SK-N-SH (cell line): ENCODE results near the gene TTN.

Experiments used
- CTCF ChIP-seq: fragments of 200-600 bp; sonication (generic); IDR thresholded peaks from 2 replicates; pipeline ENCODE4 v1.6.1; 2017; ENCODE audit warnings: antibody characterized with exemption, mild to moderate bottlenecking, moderate library complexity
- EP300 ChIP-seq, 2 experiments: IDR thresholded peaks; 2 replicates each; pipeline versions ENCODE4 v1.4.0 to v1.6.1; 2012; ENCODE audit warnings: borderline replicate concordance in 1 of 2, low read depth in 1 of 2, low read length in 1 of 2
- MXI1 ChIP-seq: IDR thresholded peaks from 2 replicates; pipeline ENCODE4 v1.6.1; 2012; ENCODE audit warnings: mild to moderate bottlenecking, low read depth, low read length, improper control_type of control experiment
- POLR2AphosphoS5 ChIP-seq: IDR thresholded peaks from 2 replicates; pipeline ENCODE4 v1.6.1; 2012; ENCODE audit warnings: low read depth, low read length
- RFX5 ChIP-seq: IDR thresholded peaks from 2 replicates; pipeline ENCODE4 v1.6.1; 2012; ENCODE audit warnings: mild to moderate bottlenecking, improper control_type of control experiment, low read length
- SIN3A ChIP-seq: IDR thresholded peaks from 2 replicates; pipeline ENCODE4 v1.6.1; 2012; ENCODE audit warnings: low read depth, mild to moderate bottlenecking, low read length, moderate library complexity, borderline replicate concordance
- SMC3 ChIP-seq: IDR thresholded peaks from 2 replicates; pipeline ENCODE4 v1.6.1; 2012; ENCODE audit warnings: low read depth, low read length, improper control_type of control experiment
- TCF12 ChIP-seq: IDR thresholded peaks from 2 replicates; pipeline ENCODE4 v1.4.0; 2012
- USF1 ChIP-seq: IDR thresholded peaks from 2 replicates; pipeline ENCODE4 v1.4.0; 2012; ENCODE audit warnings: low read depth, borderline replicate concordance
- TF ChIP-seq, protein P1 (sequence below): fragments of 150-350 bp; IDR thresholded peaks from 2 replicates; pipeline ENCODE4 v1.6.1; 2016; ENCODE audit warnings: mild to moderate bottlenecking, low read depth, low read length
- TF ChIP-seq, protein P2 (sequence below): fragments of 150-350 bp; IDR thresholded peaks from 2 replicates; pipeline ENCODE4 v1.6.1; 2017; ENCODE audit warnings: antibody characterized with exemption, low read length, low read depth, borderline replicate concordance

DNA sequence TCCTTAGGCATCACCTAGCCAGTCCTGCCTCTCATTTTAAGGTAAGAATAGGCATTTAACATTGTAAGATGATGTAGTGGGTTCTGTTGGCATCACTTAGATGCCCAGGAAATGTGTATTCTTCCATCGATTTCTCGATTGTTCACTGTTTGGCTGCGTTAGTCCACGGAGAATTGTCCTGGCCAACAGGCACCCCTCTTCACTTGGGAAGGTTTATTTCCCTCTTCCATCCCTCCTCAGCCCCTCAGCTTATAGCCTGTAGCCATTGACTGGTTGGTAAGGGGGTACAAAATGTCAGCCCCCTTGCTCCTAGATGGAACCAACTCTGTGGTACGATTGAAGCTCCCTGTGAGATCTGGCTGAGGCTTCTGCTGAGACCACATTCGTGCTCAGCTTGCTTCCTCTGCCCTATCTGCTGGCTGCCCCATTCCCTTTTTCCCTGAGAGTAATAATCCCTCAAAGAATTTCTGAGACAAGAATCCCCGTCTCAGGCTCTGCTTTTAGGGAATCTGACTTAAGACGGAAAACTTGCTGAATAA lies 283.6 kb downstream of the TTN start:
- TF ChIP-seq EP300 (IDR thresholded peaks at IDR 0.05; ENCODE audit: borderline replicate concordance in 1 of 2, low read depth in 1 of 2, low read length in 1 of 2) = no peak
- TF ChIP-seq SIN3A = no peak
- no peak for TF ChIP-seq CTCF
- TF ChIP-seq USF1 = no peak
- TF ChIP-seq, protein P1, sequence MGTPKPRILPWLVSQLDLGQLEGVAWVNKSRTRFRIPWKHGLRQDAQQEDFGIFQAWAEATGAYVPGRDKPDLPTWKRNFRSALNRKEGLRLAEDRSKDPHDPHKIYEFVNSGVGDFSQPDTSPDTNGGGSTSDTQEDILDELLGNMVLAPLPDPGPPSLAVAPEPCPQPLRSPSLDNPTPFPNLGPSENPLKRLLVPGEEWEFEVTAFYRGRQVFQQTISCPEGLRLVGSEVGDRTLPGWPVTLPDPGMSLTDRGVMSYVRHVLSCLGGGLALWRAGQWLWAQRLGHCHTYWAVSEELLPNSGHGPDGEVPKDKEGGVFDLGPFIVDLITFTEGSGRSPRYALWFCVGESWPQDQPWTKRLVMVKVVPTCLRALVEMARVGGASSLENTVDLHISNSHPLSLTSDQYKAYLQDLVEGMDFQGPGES = no peak
- TF ChIP-seq POLR2AphosphoS5 = no peak
- TF ChIP-seq RFX5 = no peak
- TF ChIP-seq SMC3 = no peak
- TF ChIP-seq, protein P2, sequence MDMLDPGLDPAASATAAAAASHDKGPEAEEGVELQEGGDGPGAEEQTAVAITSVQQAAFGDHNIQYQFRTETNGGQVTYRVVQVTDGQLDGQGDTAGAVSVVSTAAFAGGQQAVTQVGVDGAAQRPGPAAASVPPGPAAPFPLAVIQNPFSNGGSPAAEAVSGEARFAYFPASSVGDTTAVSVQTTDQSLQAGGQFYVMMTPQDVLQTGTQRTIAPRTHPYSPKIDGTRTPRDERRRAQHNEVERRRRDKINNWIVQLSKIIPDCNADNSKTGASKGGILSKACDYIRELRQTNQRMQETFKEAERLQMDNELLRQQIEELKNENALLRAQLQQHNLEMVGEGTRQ = no peak
- no peak for TF ChIP-seq TCF12
- no peak for TF ChIP-seq MXI1
